Stimulated activated CD4-positive, alpha-beta T cell treated with anti-CD3 and anti-CD28 coated beads, Interleukin-15, amount 100 ng/mL, for 1 hour (primary cell): Measurements from ENCODE around the gene COL6A1.

Experiments
- DNase-seq, 2 donors: peaks; one replicate each; pipeline ENCODE4 v3.0.0-alpha.2; 2020; ENCODE audit warnings: low read depth in 1 of 2, low spot score in 1 of 2

COL6A1 gene

DNA sequence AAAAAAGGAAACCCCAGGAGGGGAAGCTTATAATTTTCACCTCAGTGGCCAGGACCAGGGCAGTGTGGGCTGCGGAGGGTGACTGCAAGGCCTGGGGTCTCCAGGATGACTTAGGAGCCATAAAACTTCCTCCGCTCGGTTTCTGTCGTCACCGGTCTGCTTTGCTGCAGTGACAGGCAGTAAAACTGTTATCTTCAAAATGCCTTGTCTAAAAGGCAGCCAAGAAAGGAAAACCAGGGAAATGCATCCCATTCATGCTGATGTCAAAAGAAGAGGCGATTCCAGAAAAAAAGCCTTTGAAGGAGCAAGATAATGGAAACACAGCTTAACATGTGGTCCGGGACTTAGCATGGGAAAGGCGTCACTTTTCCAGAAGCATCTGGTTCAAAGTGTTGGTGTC, 42.0 kb downstream of the COL6A1 start:
- no peak for DNase-seq

DNA sequence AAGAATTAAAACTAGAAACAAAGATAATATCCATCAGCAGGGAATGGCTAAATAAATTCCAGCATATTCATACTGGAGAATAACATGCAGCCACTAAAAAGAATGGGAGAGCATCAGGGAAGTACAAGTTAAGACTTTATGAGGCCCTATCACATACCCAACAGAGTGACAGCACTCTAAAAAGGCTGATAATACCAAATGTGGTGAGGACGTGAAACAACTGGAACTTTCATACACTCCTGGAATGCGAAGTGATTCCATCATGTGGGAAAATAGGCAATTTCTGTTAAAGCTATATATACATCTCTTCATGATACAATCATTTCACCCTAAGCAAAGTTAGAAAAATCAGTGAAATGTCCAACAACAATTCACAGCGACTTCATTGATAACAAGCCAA, 42.6 kb downstream of the COL6A1 start:
- no peak for DNase-seq

DNA sequence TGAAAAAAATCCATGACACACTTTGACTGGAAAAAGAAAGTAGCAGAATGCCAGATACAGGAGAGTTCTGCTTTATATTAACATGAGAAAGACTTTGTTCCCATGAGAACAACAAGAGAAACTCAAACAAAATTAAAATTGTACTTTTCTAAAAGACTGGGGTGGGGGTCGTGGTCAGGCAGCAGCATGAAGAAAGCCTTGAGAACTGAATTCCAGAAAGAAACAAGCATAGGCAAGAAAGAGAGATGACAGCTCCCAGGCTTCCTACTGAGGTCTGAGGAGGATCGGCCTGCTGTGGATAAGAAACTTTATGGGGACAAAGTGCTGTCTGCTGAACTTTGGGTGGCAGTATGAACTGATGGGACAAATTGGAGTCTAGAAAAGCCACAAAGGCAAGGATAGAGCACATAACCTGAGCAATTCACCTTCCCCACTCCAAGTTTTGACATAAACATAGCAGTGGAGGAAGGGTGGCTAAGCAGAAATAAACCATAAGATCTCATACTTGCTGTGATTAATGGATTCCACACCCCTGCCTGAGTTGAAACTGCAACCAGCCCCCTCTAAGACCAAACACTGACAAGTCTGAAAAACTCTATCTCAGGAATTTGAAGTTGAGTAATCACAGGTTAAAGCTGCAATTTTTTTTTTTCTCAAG, 43.7 kb downstream of the COL6A1 start:
- no peak for DNase-seq

- no peak for DNase-seq
Measured at GRCh38 chr21:46027851-46028493, 46.4 kb downstream of the COL6A1 start.

DNA sequence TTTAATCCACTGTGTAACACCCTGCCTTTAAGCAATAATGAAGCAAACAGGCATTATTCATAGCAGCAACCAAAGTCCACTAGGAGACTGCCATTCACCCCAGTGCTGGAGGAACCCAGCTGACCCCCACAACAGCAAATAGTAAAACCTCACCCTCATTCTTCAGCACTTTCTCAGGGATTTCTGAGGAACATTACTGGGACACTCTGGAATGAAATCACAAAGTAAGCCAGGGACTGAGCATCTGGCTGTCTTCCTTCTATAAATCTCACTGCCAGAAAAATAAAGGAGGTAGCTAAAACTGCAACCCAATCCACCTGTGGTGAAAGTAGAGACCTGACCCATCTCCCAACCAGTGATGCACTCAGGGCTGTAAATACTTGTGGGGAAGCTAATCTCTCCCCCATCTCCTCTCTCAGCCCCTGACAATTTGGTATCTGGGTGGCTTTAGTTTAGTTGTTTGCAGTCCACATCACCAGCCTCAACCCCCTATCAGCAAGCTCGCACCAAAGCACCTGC, 47.1 kb downstream of the COL6A1 start:
- no peak for DNase-seq

GRCh38 chr21:46029186-46029924, 47.8 kb downstream of the COL6A1 start:
- DNase-seq = no peak

- DNase-seq = no peak
Measured at GRCh38 chr21:46031484-46031883, 49.9 kb downstream of the COL6A1 start.

- no peak for DNase-seq
Measured at GRCh38 chr21:46032100-46032499, 50.5 kb downstream of the COL6A1 start.

DNA sequence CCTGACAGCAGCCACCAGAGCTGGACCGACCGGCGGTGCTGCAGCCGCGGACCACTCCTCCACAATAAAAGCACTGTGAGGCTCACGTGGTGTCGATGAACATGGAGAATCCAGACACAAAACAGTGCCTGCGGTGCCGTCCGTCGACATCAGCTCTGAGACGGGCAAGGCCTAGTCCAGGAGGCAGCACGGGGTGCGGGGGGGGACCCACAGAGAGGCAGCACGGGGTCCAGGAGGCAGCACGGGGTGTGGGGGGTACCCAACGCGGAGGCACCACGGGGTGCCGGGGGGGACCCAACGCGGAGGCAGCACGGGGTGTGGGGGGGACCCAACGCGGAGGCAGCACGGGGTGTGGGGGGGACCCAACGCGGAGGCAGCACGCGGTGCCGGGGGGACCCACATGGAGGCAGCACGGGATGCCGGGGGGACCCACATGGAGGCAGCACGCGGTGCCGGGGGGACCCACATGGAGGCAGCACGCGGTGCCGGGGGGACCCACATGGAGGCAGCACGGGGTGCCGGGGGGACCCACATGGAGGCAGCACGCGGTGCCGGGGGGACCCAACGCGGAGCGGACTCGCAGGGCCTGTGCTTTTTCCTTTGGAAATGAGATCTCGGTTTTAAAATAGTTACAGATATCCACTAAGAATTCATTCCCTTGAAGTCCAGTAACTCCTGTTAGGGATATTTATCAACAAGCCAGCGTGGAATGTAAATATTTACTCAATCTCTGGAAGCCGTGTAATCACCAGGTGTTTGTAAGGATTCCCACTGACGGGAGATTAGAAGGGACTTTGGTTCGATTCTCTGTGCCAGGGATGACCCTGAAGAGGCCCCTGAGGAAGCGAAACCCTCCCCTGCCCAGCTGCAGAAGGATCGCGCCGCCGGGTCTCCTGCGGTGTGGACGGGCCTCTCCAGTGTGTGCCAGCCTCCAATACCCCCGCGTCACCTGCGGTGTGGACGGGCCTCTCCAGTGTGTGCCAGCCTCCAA, 52.1 kb downstream of the COL6A1 start:
- DNase-seq = no peak

DNA sequence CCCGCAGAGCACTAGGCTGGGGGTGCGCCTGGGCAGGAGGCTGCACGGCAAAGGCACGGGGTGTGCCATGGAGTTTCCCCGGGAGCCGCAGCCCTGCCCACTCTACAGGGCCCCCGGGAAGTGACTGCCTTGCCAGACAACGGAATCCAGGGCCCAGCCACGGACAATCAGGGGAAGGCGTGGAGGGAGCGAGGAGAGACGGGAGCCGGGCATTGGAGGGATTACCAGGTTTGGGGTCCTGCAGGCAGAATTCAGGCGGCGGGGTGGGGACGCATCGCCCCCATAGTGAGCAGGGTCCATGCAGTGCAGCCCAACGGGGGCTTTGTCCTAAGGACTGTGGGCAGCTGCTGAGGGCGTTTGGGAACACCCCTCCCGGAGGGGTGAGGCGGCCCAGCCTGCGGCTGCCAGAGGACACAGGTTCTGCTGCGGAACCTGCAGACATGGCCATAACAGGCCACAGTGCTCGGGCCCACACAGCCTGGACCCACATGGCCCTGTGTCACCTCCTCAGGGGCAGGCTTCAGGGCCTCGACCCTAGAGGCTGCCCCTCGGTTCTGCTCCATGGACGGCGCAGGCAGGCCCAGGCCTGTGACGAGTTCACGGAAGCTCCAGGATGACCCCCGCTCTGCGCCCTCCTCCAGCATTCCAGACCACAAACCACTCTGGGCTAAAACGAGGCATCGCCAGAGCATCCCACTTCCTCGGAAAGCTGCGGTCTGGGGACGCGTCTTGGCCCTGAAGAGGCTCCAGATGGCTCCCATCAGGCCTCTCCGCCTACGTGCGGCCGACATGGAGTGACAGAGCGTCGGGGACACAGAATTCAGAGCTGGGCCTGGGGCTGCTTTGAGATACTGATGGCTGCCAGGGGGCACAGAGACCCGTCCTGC, 54.5 kb downstream of the COL6A1 start:
- DNase-seq = no peak

DNA sequence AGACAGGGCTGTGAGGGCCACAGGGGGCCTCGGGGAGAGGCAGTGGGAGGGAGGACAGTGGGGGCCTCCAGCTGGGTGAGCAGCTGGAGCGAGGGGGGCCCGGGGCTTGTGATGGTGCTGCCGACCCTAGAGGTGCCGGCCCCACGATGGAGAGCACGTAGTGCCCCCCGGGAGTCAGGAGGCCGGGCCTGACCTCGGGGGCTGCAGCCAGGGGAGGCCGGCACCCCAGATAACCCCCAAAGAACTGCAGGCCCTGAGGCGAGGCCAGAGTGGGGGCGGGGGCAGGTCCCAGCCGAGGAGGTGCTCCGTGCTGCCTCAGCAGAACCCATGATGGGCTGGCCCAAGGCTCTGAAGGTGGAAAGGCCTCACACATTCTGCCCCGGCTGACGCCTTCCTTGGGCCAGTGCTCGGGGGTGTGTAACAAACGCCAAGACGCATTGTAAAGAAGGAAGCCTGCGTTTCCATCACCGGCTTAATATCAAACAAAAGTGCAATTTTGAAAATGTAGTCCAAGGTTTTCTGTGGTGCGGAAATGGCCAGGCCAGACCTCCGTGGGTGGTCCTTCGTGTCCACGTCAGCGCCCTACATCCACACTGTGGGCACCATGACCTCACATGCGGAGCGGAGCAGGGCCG, 55.2 kb downstream of the COL6A1 start:
- no peak for DNase-seq

DNA sequence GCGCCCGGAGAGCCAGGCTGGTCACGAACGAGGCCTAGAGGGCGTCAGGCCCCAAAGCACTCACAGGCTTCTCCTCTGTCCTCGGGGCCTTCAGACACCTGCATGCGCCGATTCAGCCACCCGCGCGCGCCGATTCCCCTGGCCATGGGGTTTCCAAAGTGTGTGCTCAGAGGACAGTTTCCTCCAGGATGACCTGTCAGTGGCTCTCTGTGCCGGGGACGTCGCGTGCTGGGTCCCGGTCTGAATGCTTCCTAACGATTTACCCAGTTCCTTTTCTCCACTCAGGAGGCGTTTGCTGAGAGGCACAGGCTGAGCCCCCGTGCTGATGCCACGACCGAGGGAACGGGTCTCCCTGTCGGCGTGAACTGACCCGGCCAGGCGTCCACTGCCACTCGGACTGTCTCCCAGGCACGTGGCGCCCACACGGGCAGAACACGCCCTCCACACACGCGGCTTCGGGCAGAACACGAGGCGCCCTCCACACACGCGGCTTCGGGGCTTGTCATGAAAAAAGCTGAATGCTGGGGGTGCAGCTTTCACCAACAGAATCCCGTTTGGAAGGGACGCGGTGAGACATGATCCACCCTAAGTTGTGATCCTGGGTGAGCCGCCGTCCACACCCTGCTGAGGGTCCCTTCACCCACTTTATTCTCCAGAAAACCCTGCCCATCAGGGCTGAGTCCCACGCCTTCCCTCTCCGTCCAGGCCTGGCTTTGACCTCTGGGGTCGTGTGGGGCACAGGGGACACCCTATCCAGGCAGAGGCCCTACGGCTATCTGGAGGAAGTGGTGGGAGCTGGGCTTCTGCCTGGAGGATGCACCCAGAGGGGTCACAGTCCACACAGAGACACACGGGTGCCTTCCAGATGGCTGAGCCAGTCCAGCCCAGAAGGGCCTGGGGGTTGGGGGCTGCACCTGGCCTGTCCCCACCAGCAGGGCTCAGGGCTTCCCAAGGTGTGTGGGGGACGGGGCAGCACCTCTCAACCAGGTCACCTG, 56.1 kb downstream of the COL6A1 start:
- no peak for DNase-seq

GRCh38 chr21:46038341-46038829, 56.8 kb downstream of the COL6A1 start:
- no peak for DNase-seq

DNA sequence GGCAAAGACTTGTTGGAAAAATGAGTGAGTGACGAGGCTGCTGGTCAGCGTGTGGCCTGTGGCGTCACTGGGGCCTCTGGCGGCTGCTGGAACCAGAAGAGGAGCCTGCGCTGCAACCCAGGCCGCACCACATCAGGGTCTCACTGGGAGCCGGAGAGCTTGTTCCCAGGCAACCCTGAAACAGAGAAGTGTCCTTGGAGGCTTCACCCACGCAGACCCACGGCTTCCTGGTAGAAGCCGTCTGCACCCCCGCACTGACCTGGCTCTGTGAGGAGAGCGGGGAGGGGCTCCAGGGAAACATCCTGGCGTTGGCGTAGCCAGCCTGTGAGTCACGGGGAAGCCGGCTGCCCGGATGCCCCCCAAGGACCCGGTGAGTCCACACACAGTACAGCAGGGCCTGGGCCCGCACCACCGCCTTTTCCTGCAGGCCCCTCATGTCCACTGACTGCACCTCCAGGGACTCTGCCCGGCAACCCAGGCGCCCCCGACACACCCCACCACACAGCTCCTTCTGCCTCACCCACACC, 57.4 kb downstream of the COL6A1 start:
- no peak for DNase-seq

DNA sequence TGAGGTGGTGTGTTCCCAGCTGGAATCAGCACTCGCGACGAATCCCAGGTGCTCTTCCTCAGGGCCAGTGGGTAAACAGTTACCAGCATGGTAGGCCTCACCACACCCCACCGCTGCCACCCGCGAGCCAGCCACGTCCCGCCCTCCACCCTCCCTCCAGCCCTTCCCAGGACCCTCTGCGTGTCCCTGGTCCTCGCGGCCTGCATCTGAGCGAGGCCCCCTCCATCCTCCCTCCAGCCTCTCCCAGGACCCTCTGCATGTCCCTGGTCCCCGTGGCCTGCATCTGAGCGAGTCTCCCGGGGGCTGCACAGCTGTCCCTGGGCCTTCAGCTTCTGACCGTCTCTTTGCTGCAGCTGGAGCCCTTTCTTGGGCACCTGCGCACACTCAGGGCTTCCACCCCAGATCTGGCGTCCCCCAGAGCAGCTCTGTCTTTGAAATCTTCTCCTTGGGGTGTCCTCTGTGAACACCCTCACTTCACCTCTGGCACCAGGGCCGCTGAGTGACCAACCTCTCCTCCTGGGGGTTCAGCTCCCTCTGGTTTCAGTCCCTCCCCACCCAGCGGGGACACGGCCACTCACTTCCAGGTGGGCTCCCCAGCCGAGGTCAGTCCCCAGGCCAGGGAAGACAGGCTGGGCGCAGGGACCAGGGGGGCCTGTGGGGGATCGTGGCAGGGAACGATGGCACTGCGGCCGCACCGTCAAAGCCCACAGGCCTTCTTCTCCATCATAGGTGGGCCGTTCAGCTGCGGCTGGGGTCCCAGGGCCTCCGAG, 58.5 kb downstream of the COL6A1 start:
- DNase-seq = no peak

- DNase-seq = no peak
Measured at GRCh38 chr21:46040707-46041106, 59.1 kb downstream of the COL6A1 start.

DNA sequence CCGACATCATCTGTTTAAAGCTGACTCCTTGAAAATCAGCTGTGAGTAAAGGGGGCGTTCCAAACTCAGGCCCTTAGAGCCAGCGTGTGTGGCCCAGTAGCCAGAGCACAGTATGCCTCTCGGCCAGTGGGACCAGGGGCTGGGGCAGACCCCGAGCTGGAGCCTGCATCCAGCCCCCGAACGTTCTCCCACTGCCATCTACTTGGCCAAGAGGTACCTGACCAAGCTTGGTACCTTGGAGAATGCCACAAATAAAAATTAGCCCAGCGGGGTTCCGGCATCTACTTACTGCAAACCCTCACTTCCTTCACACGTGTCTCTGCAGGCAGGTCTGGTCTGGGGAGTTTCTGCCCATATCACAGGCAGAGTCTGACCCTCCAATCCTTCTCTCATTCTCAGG, 59.6 kb downstream of the COL6A1 start:
- DNase-seq = no peak
